Urinary bladder (tissue), 4 donors: ENCODE results near the gene KCNIP1. TPM values are rescaled to one million over a fixed set of nuclear protein-coding genes. Genes with fewer than 3 reads are reported as not detected.

Experiments used
- DNase-seq: peaks from one replicate; pipeline ENCODE4 v3.0.0-alpha.2; 2015; ENCODE audit errors: extremely low spot score
- H3K27ac ChIP-seq: one replicate; pipeline ENCODE4 v1.5.1; 2013; ENCODE audit warnings: low read depth, mild to moderate bottlenecking, moderate library complexity
- H3K36me3 ChIP-seq: one replicate; pipeline ENCODE4 v1.6.1; 2013; ENCODE audit warnings: mild to moderate bottlenecking, moderate library complexity; ENCODE audit not compliant: insufficient read depth
- H3K4me1 ChIP-seq: one replicate; pipeline ENCODE4 v1.6.1; 2013; ENCODE audit warnings: mild to moderate bottlenecking, moderate library complexity; ENCODE audit not compliant: insufficient read depth
- H3K4me3 ChIP-seq: one replicate; pipeline ENCODE4 v1.5.1; 2013; ENCODE audit warnings: low read depth, low read length
- WGBS: extraction: QIAGEN DNeasy Blood & Tissue Kit; methylation state at CpG from one replicate; pipeline ENCODE4 v1.1.7; 2013; 5-methylcytosine and 5-hydroxymethylcytosine counted together
- polyA plus RNA-seq: library from polyadenylated mRNA; stranded (reverse); fragments of 200-250 nt; gene quantifications from one replicate; pipeline ENCODE4 v1.2.3, GENCODE V29; 2013
- total RNA-seq: library from RNA; depleted of rRNA; stranded (reverse); fragments of >200 nt; gene quantifications from one replicate; pipeline ENCODE4 v1.2.3, GENCODE V29; 2014
- donor health status: healthy with polysubstance abuse.
- donor health status: healthy.

KCNIP1 gene
- total and polyA plus RNA-seq, 2 donors: 0.22 to 3.0 TPM

DNA sequence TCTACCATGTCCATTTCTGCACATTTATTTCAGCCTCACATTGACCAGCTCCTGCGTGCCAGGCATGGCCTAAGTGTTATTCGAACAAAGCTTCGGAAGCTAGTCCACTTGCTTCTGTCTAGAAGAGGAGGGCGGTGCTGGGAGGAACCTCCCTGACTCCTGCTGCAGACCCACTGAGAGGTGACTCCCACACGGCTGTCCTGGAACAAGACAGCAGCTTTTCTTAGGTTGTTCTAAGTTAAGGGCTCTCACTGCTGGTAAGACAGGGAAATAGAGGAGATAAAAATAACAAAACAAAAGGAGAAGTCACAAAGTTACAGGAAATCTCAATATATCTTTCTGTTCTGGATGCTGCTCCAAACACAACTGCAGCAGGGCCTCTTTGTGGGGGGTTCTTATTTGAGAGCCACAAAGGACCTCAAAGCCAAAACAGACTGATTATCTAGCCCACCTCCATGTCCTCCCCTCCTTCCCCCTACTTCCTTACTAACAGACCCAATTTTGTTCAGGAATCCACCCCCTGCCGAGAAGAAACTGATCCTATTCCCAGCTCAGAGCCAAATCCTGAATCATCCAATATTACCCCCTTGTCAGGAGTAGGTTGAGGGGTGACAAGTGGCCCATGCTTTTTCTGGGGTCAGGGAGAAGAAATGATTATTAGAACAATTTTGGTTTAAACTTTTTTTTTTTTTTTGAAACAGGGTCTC lies 28.4 kb upstream of the KCNIP1 start:
- WGBS: 79% methylated on average over 6 of the region's 6 CpGs
- no peak overlapping the region for H3K27ac ChIP-seq
- DNase-seq: no peak
- no peaks in the 10 kb centered on the region for H3K36me3 ChIP-seq
- no peaks in the 10 kb centered on the region for H3K4me1 ChIP-seq
- no peak overlapping the region for H3K4me3 ChIP-seq

DNA sequence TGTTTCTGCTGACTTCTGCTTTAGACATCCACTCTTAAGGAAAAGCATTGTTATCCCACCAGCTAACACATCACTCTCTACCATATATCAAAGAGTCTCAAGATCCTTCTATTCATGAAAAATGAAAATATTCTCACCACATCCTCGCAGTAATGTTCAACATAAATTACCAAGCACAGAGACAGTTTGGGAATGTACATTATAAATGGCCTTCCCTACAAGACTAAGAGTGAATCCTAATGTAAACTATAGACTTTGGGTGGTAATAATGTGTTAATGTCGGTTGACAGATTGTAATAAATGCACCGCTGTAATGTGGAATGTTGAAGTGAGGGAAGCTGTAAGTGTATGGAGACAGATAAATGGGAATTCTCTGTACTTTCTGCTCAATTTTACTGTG lies 27.1 kb upstream of the KCNIP1 start:
- Histone ChIP-seq H3K4me1 (no peaks in the 10 kb centered on the region), H3K27ac (no peak overlapping the region), H3K36me3 (no peaks in the 10 kb centered on the region), H3K4me3 (no peak overlapping the region)
- WGBS: 80% methylated on average over 3 of the region's 3 CpGs
- no peak for DNase-seq

- Histone ChIP-seq H3K27ac (no peak overlapping the region), H3K4me1 (no peaks in the 10 kb centered on the region), H3K36me3 (no peaks in the 10 kb centered on the region), H3K4me3 (no peak overlapping the region)
- DNase-seq: no peak
- 98% methylated on average over 1 of the region's 1 CpG for WGBS
Measured at GRCh38 chr5:170477906-170478305, 25.9 kb upstream of the KCNIP1 start.

- H3K27ac ChIP-seq: no peak overlapping the region
- H3K36me3 ChIP-seq: no peaks in the 10 kb centered on the region
- no peak overlapping the region for H3K4me3 ChIP-seq
- no peak for DNase-seq
- H3K4me1 ChIP-seq: no peaks in the 10 kb centered on the region
- 85% methylated on average over 6 of the region's 6 CpGs for WGBS
Measured at GRCh38 chr5:170478306-170478705, 25.5 kb upstream of the KCNIP1 start.

- H3K36me3 ChIP-seq: no peaks in the 10 kb centered on the region
- H3K4me1 ChIP-seq: no peaks in the 10 kb centered on the region
- WGBS: 61% methylated on average over 4 of the region's 4 CpGs
- H3K27ac ChIP-seq: no peak overlapping the region
- no peak overlapping the region for H3K4me3 ChIP-seq
- no peak for DNase-seq
Measured at GRCh38 chr5:170479484-170479883, 24.3 kb upstream of the KCNIP1 start.

DNA sequence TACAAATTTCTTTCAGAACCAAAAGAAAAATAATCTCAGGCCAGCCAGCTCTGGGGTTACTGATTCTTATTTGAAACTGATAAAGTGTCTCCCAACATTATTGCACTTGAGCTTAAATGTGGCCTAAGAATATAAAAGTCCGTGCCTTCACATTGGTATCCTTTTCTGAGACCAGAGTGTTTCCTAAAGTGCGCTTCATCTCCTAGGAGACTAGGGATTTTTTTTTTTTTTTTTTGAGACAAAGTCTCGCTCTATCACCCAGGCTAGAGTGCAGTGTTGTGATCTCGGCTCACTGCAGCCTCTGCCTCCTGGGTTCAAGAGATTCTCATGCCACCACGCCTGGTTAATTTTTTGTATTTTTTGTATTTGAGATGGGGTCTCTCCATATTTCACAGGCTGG lies 23.6 kb upstream of the KCNIP1 start:
- Histone ChIP-seq H3K27ac (no peak overlapping the region), H3K36me3 (no peaks in the 10 kb centered on the region), H3K4me1 (no peaks in the 10 kb centered on the region), H3K4me3 (no peak overlapping the region)
- DNase-seq: no peak
- 89% methylated on average over 5 of the region's 5 CpGs for WGBS

- Histone ChIP-seq H3K4me1 (no peaks in the 10 kb centered on the region), H3K27ac (no peak overlapping the region), H3K4me3 (no peak overlapping the region), H3K36me3 (no peaks in the 10 kb centered on the region)
- WGBS: 63% methylated on average over 2 of the region's 2 CpGs
- DNase-seq: no peak
Measured at GRCh38 chr5:170481849-170482248, 22.0 kb upstream of the KCNIP1 start.

- Histone ChIP-seq H3K4me3 (no peak overlapping the region), H3K27ac (no peak overlapping the region), H3K36me3 (no peaks in the 10 kb centered on the region), H3K4me1 (no peaks in the 10 kb centered on the region)
- no peak for DNase-seq
- WGBS: 77% methylated on average over 4 of the region's 4 CpGs
Measured at GRCh38 chr5:170482511-170482910, 21.3 kb upstream of the KCNIP1 start.

- no peak for DNase-seq
- Histone ChIP-seq H3K36me3 (no peaks in the 10 kb centered on the region), H3K27ac (no peak overlapping the region), H3K4me3 (no peak overlapping the region), H3K4me1 (no peaks in the 10 kb centered on the region)
- 77% methylated on average over 19 of the region's 19 CpGs for WGBS
Measured at GRCh38 chr5:170483701-170484458, 19.9 kb upstream of the KCNIP1 start.

DNA sequence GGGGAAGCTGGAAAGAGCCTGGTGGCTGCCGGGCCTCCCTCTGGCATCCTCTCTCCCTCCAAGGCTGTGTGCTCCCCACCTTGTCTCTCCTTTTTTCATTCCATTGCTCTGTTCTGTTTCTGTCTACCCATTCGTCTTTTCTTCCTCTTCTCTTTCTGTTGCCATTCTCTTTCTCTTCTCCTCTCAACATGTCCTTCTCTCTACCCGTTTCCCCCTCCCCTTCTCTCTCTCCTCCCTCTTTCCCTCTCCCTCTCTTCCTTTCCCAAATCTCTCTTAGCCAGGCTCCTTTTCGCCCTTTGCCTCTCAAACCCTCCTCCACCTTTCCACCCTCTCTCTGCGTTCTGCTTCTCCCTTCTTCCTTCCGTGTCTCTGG lies 19.4 kb upstream of the KCNIP1 start:
- DNase-seq: no peak
- Histone ChIP-seq H3K36me3 (no peaks in the 10 kb centered on the region), H3K4me3 (no peak overlapping the region), H3K27ac (no peak overlapping the region), H3K4me1 (no peaks in the 10 kb centered on the region)
- 84% methylated on average over 6 of the region's 6 CpGs for WGBS

DNA sequence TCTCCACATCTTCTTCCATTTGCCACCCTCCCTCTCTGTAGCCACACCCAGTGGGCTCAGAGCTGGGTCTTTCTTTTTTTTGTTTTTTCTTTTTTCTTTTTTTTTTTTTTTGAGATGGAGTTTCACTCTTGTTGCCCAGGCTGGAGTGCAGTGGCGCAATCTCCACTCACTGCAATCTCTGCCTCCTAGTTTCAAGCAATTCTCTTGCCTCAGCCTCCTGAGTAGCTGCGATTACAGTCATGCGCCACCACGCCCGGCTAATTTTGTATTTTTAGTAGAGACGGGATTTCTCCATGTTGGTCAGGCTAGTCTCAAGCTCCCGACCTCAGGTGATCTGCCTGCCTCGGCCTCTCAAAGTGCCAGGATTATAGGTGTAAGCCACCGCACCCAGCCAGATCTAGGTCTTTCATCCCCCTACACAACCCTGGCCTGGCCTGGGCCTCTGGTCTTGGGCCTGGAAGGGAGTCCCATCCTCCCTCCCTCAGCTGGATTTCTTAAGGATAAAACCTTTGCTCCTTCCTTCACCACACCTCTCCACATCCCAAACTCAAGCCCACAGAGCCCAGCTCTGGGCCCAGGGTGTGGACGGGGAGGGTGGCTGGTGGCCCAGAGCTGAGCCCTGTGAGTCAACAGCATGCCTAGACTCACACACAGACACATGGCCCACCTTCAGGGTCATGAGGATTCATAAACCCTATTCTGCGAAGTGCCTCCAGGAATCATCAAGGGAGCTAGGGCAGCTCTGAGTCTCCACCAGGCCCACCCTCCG lies 18.8 kb upstream of the KCNIP1 start:
- WGBS: 97% methylated on average over 12 of the region's 12 CpGs
- H3K36me3 ChIP-seq: no peaks in the 10 kb centered on the region
- no peak overlapping the region for H3K27ac ChIP-seq
- no peak overlapping the region for H3K4me3 ChIP-seq
- H3K4me1 ChIP-seq: no peaks in the 10 kb centered on the region
- no peak for DNase-seq

GRCh38 chr5:170485616-170485911 lies 18.3 kb upstream of the KCNIP1 start:
- Histone ChIP-seq H3K27ac (no peak overlapping the region), H3K36me3 (no peaks in the 10 kb centered on the region), H3K4me3 (no peak overlapping the region), H3K4me1 (no peaks in the 10 kb centered on the region)
- DNase-seq: no peak

- no peaks in the 10 kb centered on the region for H3K4me1 ChIP-seq
- no peak overlapping the region for H3K27ac ChIP-seq
- H3K4me3 ChIP-seq: no peak overlapping the region
- no peak for DNase-seq
- 92% methylated on average over 3 of the region's 3 CpGs for WGBS
- H3K36me3 ChIP-seq: no peaks in the 10 kb centered on the region
Measured at GRCh38 chr5:170486371-170486770, 17.4 kb upstream of the KCNIP1 start.

DNA sequence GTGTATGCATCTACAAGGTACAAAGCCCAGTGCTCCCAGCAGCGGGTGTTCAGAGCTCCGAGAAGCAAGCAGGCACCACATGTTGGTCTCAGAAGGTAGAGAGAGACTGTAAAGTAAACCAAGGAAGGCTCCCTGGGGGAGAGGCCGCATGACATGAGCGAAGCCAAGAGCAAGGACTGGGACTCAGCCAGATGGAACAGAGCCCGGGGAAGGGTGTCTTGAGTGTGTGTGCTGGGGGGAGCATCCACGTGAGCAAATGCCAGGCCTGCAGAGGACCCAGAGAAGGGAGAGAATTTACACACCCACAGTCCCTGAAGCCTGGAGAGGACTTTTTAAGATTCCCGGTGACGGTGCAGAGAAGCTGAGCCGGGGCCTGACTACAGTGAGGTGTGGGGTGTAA lies 15.2 kb upstream of the KCNIP1 start:
- DNase-seq: no peak
- Histone ChIP-seq H3K36me3 (no peaks in the 10 kb centered on the region), H3K4me3 (no peak overlapping the region), H3K27ac (no peak overlapping the region), H3K4me1 (no peaks in the 10 kb centered on the region)
- WGBS: 56% methylated on average over 9 of the region's 9 CpGs
